Breast epithelium (tissue), 3 donors: ENCODE results near the gene FNDC3A.

Source experiments
- POLR2AphosphoS5 ChIP-seq, 3 donors: sonication (generic); formaldehyde crosslinking; IDR thresholded peaks; one replicate each; pipeline ENCODE4 v1.6.1; 2017; ENCODE audit warnings: antibody characterized with exemption in 3 of 3
- TF ChIP-seq, protein P1 (sequence below), 3 donors: fragments of 450-650 bp; IDR thresholded peaks; one replicate each; pipeline ENCODE4 v1.5.1; 2016 to 2017; ENCODE audit warnings: antibody characterized with exemption in 3 of 3, mild to moderate bottlenecking in 3 of 3, moderate library complexity in 3 of 3

DNA sequence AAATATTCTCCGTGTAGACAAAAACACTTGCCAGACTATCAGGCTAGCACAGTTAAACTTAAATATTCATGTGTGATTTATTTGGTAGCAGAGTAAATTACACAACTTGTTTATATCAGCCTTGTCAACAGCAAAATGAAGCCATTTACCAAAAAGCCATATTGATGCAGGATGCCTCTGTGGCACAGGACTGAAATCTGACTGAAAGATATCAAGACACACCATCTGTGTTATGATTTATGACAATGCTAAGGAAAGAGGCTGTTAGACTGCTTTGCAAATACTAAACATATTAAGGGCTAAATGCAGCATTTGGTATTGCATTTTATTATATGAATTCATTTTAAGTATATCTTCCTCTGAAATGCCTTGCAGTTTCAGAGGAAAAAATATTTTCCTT, 44.8 kb upstream of the FNDC3A start:
- TF ChIP-seq, protein P1, sequence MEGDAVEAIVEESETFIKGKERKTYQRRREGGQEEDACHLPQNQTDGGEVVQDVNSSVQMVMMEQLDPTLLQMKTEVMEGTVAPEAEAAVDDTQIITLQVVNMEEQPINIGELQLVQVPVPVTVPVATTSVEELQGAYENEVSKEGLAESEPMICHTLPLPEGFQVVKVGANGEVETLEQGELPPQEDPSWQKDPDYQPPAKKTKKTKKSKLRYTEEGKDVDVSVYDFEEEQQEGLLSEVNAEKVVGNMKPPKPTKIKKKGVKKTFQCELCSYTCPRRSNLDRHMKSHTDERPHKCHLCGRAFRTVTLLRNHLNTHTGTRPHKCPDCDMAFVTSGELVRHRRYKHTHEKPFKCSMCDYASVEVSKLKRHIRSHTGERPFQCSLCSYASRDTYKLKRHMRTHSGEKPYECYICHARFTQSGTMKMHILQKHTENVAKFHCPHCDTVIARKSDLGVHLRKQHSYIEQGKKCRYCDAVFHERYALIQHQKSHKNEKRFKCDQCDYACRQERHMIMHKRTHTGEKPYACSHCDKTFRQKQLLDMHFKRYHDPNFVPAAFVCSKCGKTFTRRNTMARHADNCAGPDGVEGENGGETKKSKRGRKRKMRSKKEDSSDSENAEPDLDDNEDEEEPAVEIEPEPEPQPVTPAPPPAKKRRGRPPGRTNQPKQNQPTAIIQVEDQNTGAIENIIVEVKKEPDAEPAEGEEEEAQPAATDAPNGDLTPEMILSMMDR (IDR thresholded peaks at IDR 0.05), result no peak
- no peak for TF ChIP-seq POLR2AphosphoS5 (IDR thresholded peaks at IDR 0.05)
